Activated CD8-positive, alpha-beta T cell treated with anti-CD3 and anti-CD28 coated beads for 36 hours (primary cell): ENCODE results near the gene RPUSD3. TPM values are rescaled to one million over a fixed set of nuclear protein-coding genes. Genes with fewer than 3 reads are reported as not detected.
A peak's percentile ranks its signal among the peaks of the same experiment; 100 is the strongest.

Experiments
- ATAC-seq: fragments of 200-7000 bp; cut with Tn5 transposase; one replicate; pipeline ENCODE4 v1.10.0; 2021; ENCODE audit warnings: mild to moderate bottlenecking, moderate library complexity
- CTCF ChIA-PET: fragments of 350-600 bp; sonication (Branson Sonifier 250); formaldehyde crosslinking; loops from one replicate; lab custom pipeline; 2021; ENCODE audit warnings: antibody characterized with exemption; lab: Charles Lee
- POLR2A ChIA-PET: fragments of 350-600 bp; sonication (Branson Sonifier 250); formaldehyde crosslinking; loops from one replicate; lab custom pipeline; 2021; ENCODE audit warnings: antibody characterized with exemption; lab: Charles Lee
- DNase-seq: peaks from one replicate; pipeline ENCODE4 v3.0.0-alpha.2; 2020
- H3K27ac Mint-ChIP-seq: one replicate; pipeline ENCODE4 v1.8.0; 2021; ENCODE audit warnings: mild to moderate bottlenecking, mixed read lengths
- H3K27me3 Mint-ChIP-seq: one replicate; pipeline ENCODE4 v1.8.0; 2021; ENCODE audit warnings: mixed read lengths
- H3K36me3 Mint-ChIP-seq: one replicate; pipeline ENCODE4 v1.8.0; 2021; ENCODE audit warnings: low read depth, mixed read lengths
- H3K4me1 Mint-ChIP-seq: one replicate; pipeline ENCODE4 v1.8.0; 2021; ENCODE audit warnings: low read depth, mixed read lengths
- H3K4me3 Mint-ChIP-seq: one replicate; pipeline ENCODE4 v1.8.0; 2021; ENCODE audit warnings: mild to moderate bottlenecking, moderate library complexity, mixed read lengths
- H3K9me3 Mint-ChIP-seq: one replicate; pipeline ENCODE4 v1.8.0; 2021; ENCODE audit warnings: mixed read lengths
- CTCF ChIP-seq: fragments of 200-600 bp; IDR thresholded peaks from one replicate; pipeline ENCODE4 v1.8.0; 2022; ENCODE audit warnings: antibody characterized with exemption, mild to moderate bottlenecking
- intact Hi-C: fragments of 100-400 bp; cut with micrococcal nuclease; formaldehyde crosslinking; loops from one replicate; pipeline ENCODE4 v1.10.0; 2022
- total RNA-seq, 2 experiments: library from RNA; stranded (reverse); gene quantifications; one replicate each; pipeline ENCODE4 v1.2.3, GENCODE V29; 2021

Gene RPUSD3
- total RNA-seq, 2 experiments from 2014 or later, result 78.8 to 83.5 TPM

- intact Hi-C loops, result no loop called here
- Mint-ChIP-seq H3K4me3 (no peak overlapping the region), H3K4me1 (peaks cover 39% of the 10 kb centered on the region), H3K36me3 (peaks cover 62% of the 10 kb centered on the region), H3K9me3 (no peaks in the 10 kb centered on the region), H3K27ac (peak overlapping the region; percentile 38), H3K27me3 (no peaks in the 10 kb centered on the region)
- TF ChIP-seq CTCF, result no peak
- ATAC-seq, result no peak
- CTCF ChIA-PET, result interaction anchor here (0.9 to 1.5 kb wide), 5 partner anchors 11 to 126 kb away, joined by 3 to 4 read pairs (median 3); partner anchors contain the start of gene OGG1
- POLR2A ChIA-PET, result interaction anchor here (0.9 to 4.0 kb wide), 5 partner anchors 9 to 54 kb away, joined by 5 to 28 read pairs (median 6); partner anchors contain the start of genes ARPC4 and TADA3
- no peak for DNase-seq
Measured at GRCh38 chr3:9804996-9805395, 38.8 kb downstream of the RPUSD3 start.

GRCh38 chr3:9803494-9803893 lies 40.3 kb downstream of the RPUSD3 start:
- ChIA-PET CTCF (interaction anchor here (1.0 to 1.3 kb wide), 2 partner anchors 11 to 27 kb away, joined by 3 to 5 read pairs; partner anchors contain the start of genes ARPC4 and TADA3), POLR2A (interaction anchor here (2.1 to 4.0 kb wide), 2 partner anchors 10 to 11 kb away, joined by 8 to 28 read pairs; partner anchors contain the start of genes ARPC4 and TADA3)
- no peak for TF ChIP-seq CTCF
- no peak overlapping the region for H3K4me3 Mint-ChIP-seq
- no peak for ATAC-seq
- DNase-seq, result no peak
- no peaks in the 10 kb centered on the region for H3K9me3 Mint-ChIP-seq
- H3K27ac Mint-ChIP-seq, result peak overlapping the region; percentile 1
- H3K4me1 Mint-ChIP-seq, result peaks cover 29% of the 10 kb centered on the region
- peaks cover 68% of the 10 kb centered on the region for H3K36me3 Mint-ChIP-seq
- H3K27me3 Mint-ChIP-seq, result no peaks in the 10 kb centered on the region
- intact Hi-C loops, result no loop called here

DNA sequence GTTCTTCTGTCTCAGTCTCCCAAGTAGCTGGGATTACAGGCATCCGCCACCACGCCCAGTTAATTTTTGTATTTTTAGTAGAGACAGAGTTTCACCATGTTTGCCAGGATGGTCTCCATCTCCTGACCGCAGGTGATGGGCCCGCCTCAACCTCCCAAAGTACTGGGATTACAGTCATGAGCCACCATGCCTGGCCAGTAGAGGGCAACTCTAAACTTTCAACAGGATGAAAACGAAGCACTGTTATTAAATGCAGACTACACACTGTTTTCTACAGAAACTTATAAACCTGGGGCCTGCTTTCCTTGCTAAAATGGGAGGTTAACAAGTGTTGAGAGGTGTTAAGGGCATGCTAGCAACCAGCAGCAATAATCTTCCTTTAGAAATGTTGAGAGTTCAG lies 43.3 kb downstream of the RPUSD3 start:
- TF ChIP-seq CTCF, result peak; percentile 30
- CTCF ChIA-PET, result interaction anchor here (0.9 to 1.6 kb wide), 3 partner anchors 8 to 146 kb away, joined by 3 to 5 read pairs (median 4); partner anchors contain the start of genes ARPC4 and TADA3
- Mint-ChIP-seq H3K4me3 (no peak overlapping the region), H3K36me3 (peaks cover 69% of the 10 kb centered on the region), H3K4me1 (peaks cover 18% of the 10 kb centered on the region), H3K9me3 (no peaks in the 10 kb centered on the region), H3K27ac (no peak overlapping the region), H3K27me3 (no peaks in the 10 kb centered on the region)
- DNase-seq (no peak), ATAC-seq (no peak)
- POLR2A ChIA-PET, result interaction anchor here (1.5 kb wide), 1 partner anchor 51 kb away, joined by 3 read pairs; the partner anchor contains the start of gene OGG1
- intact Hi-C loops, result no loop called here

DNA sequence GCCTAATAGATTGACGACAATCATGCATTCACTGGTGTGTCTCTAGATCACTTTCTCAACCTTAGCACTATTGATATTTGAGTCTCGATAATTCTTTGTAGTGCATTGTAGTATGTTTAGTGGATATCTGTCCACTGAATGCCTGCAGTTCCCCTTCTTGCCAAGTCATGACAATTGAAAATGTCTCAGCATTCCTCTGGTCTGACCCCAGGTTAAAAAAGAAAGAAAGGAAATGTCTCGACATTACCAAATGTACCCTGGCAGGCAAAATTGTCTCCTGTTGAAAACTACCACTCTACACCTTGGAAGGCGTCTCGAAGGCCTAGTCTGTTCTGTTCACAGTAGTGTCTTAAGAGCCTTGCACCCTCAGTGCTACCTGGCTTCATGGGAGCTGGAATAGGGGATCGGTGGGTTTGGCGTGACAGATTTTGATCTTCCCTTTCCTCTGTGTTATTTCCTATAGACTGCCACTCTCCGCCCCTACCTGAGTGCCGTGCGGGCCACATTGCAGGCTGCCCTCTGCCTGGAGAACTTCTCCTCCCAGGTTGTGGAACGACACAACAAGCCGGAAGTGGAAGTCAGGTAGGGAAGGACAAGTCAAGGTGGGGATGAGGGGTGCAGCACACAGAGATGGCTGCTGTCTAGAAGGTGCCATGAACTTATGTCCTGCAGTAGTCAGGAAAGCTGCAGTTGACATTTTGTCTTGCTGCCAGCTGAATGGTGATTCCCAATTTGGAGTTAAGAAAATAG lies 46.4 kb downstream of the RPUSD3 start:
- no peaks in the 10 kb centered on the region for H3K27me3 Mint-ChIP-seq
- peak overlapping the region; percentile 13 for H3K27ac Mint-ChIP-seq
- no peak for TF ChIP-seq CTCF
- CTCF ChIA-PET, result no interaction called here
- H3K4me1 Mint-ChIP-seq, result peaks cover 26% of the 10 kb centered on the region
- DNase-seq (no peak), ATAC-seq (no peak)
- no peaks in the 10 kb centered on the region for H3K9me3 Mint-ChIP-seq
- POLR2A ChIA-PET, result interaction anchor here (1.0 to 2.7 kb wide), 3 partner anchors 14 to 26 kb away, joined by 3 to 9 read pairs (median 4); no protein-coding TSS in a partner anchor
- intact Hi-C loops, result no loop called here
- H3K36me3 Mint-ChIP-seq, result peaks cover 64% of the 10 kb centered on the region
- no peak overlapping the region for H3K4me3 Mint-ChIP-seq

DNA sequence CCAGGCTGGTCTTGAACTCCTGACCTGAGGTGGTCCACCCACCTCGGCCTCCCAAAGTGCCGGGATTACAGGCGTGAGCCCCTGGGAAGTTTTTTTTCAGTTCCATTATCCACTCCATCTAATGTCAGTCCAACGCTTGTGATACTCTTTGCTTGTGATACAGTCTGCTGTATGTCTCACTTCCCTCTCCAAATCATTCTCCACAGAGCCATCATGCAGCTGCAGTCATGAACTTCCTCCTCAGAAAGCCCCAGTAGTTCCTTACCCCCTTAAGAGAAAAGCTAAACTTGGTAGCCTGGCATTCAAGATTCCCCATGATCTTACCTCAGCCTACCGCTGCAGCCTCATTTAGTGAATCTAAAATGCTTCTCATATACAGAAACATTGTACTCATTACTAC lies 48.6 kb downstream of the RPUSD3 start:
- no peak for TF ChIP-seq CTCF
- POLR2A ChIA-PET, result interaction anchor here (0.8 to 2.7 kb wide), 4 partner anchors 17 to 191 kb away, joined by 3 to 9 read pairs (median 4); partner anchors contain the start of genes EMC3 and OGG1
- H3K27ac Mint-ChIP-seq, result peak overlapping the region; percentile 75

More for the DNA sequence above, 48.6 kb downstream of the RPUSD3 start:
- Mint-ChIP-seq H3K27me3 (no peaks in the 10 kb centered on the region), H3K36me3 (peaks cover 68% of the 10 kb centered on the region), H3K4me3 (peak overlapping the region; percentile 51), H3K4me1 (peaks cover 43% of the 10 kb centered on the region), H3K9me3 (no peaks in the 10 kb centered on the region)
- intact Hi-C loops, result no loop called here
- ATAC-seq (no peak), DNase-seq (no peak)
- CTCF ChIA-PET, result interaction anchor here (0.6 to 2.0 kb wide), 3 partner anchors 13 to 137 kb away, joined by 3 to 5 read pairs (median 5); partner anchors contain the start of gene CRELD1
